B cell (primary cell): ENCODE results near the gene CCDC134. TPM values are rescaled to one million over a fixed set of nuclear protein-coding genes. Genes with fewer than 3 reads are reported as not detected.
A peak's percentile ranks its signal among the peaks of the same experiment; 100 is the strongest.

Experiments
- ATAC-seq: fragments of 200-7000 bp; cut with Tn5 transposase; one replicate; pipeline ENCODE4 v1.10.0; 2021; ENCODE audit warnings: low read depth, mild to moderate bottlenecking, moderate number of reproducible peaks, moderate library complexity
- CTCF ChIA-PET: fragments of 350-600 bp; sonication (Branson Sonifier 250); formaldehyde crosslinking; loops from one replicate; lab custom pipeline; 2021; ENCODE audit warnings: antibody characterized with exemption, inconsistent platforms; lab: Charles Lee
- POLR2A ChIA-PET: fragments of 350-600 bp; sonication (Branson Sonifier 250); formaldehyde crosslinking; loops from one replicate; lab custom pipeline; 2021; ENCODE audit warnings: antibody characterized with exemption; lab: Charles Lee
- DNase-seq: peaks from one replicate; pipeline ENCODE4 v3.0.0; 2013
- H2AFZ ChIP-seq: 2 replicates; pipeline ENCODE4 v1.6.1; 2012; ENCODE audit warnings: mild to moderate bottlenecking, low read depth, low read length; ENCODE audit not compliant: insufficient read depth, poor library complexity, severe bottlenecking
- H3K27ac ChIP-seq, 2 donors: 1 replicate in 1 of 2; 2 replicates in 1 of 2; pipeline ENCODE4 v1.5.1; 2012 to 2013; ENCODE audit warnings: low read length in 2 of 2, mild to moderate bottlenecking in 2 of 2, moderate library complexity in 1 of 2
- H3K27me3 ChIP-seq, 4 experiments: fragments of 200-600 bp in 1 of 4; sonication (generic) in 1 of 4; replicated peaks in 1 of 4; 1 replicate in 2 of 4; 2 replicates in 2 of 4; pipeline versions ENCODE4 v1.6.1 to v1.7.0; 2013 to 2016; ENCODE audit warnings: low read length in 3 of 4, mild to moderate bottlenecking in 2 of 4, mixed read lengths in 1 of 4, moderate library complexity in 1 of 4; ENCODE audit not compliant: insufficient read depth in 4 of 4, control insufficient read depth in 3 of 4; ENCODE audit errors: control extremely low read depth in 1 of 4
- H3K36me3 ChIP-seq, 2 experiments: replicated peaks in 1 of 2; 1 replicate in 1 of 2; 2 replicates in 1 of 2; pipeline versions ENCODE4 v1.6.1 to v1.7.1; 2013; ENCODE audit warnings: low read length in 1 of 2; ENCODE audit not compliant: insufficient read depth in 2 of 2, control insufficient read depth in 1 of 2; ENCODE audit errors: control extremely low read depth in 1 of 2, extremely low read depth in 1 of 2
- H3K4me1 ChIP-seq, 2 donors: fragments of 200-600 bp in 1 of 2; sonication (generic) in 1 of 2; 1 replicate in 1 of 2; 2 replicates in 1 of 2; pipeline versions ENCODE4 v1.5.1 to v1.6.1; 2013 to 2017; ENCODE audit warnings: low read length in 2 of 2; ENCODE audit not compliant: control insufficient read depth in 2 of 2, insufficient read depth in 2 of 2
- H3K4me2 ChIP-seq: replicated peaks from 2 replicates; pipeline ENCODE3; 2012; ENCODE audit warnings: mild to moderate bottlenecking, low read depth, low read length; ENCODE audit not compliant: poor library complexity, severe bottlenecking
- H3K4me3 ChIP-seq, 5 experiments: fragments of 200-600 bp in 1 of 5; sonication (generic) in 1 of 5; 1 replicate in 3 of 5; 2 replicates in 2 of 5; pipeline versions ENCODE4 v1.5.1 to v1.7.0; 2011 to 2016; ENCODE audit warnings: low read length in 4 of 5, mild to moderate bottlenecking in 4 of 5, low read depth in 2 of 5, control low read depth in 1 of 5, moderate library complexity in 1 of 5; ENCODE audit not compliant: insufficient read depth in 1 of 5; ENCODE audit errors: control extremely low read depth in 1 of 5, extremely low read depth in 1 of 5
- H3K79me2 ChIP-seq: fragments of 200-600 bp; sonication (generic); one replicate; pipeline ENCODE4 v1.6.0; 2016; ENCODE audit warnings: low read length; ENCODE audit not compliant: control insufficient read depth, insufficient read depth
- H3K9ac ChIP-seq: fragments of 200-600 bp; sonication (generic); 2 replicates; pipeline ENCODE4 v1.6.1; 2017; ENCODE audit warnings: mild to moderate bottlenecking, low read length, moderate library complexity
- H3K9me3 ChIP-seq, 3 donors: one replicate each; pipeline versions ENCODE4 v1.6.1 to v1.7.1; 2013; ENCODE audit warnings: low read length in 2 of 3; ENCODE audit not compliant: control insufficient read depth in 2 of 3, insufficient read depth in 1 of 3; ENCODE audit errors: control extremely low read depth in 1 of 3
- H4K20me1 ChIP-seq: 2 replicates; pipeline ENCODE4 v1.6.0; 2012; ENCODE audit warnings: mild to moderate bottlenecking, low read length; ENCODE audit not compliant: insufficient read depth, control insufficient read depth, poor library complexity, severe bottlenecking
- H3K27ac Mint-ChIP-seq: one replicate; pipeline ENCODE4 v1.8.0; 2021; ENCODE audit warnings: mixed read lengths
- H3K27me3 Mint-ChIP-seq: one replicate; pipeline ENCODE4 v1.8.0; 2021; ENCODE audit warnings: mixed read lengths
- H3K4me1 Mint-ChIP-seq: one replicate; pipeline ENCODE4 v1.8.0; 2021; ENCODE audit warnings: mixed read lengths
- H3K4me3 Mint-ChIP-seq: one replicate; pipeline ENCODE4 v1.8.0; 2021; ENCODE audit warnings: mixed read lengths
- H3K9me3 Mint-ChIP-seq: one replicate; pipeline ENCODE4 v1.8.0; 2022; ENCODE audit warnings: mixed read lengths; ENCODE audit not compliant: insufficient read depth
- EZH2 ChIP-seq: IDR thresholded peaks from 2 replicates; pipeline ENCODE4 v1.6.1; 2012; ENCODE audit warnings: borderline replicate concordance, low read depth, mild to moderate bottlenecking, moderate library complexity, low read length; ENCODE audit not compliant: insufficient read depth, poor library complexity, severe bottlenecking
- WGBS: methylation state at CpG from one replicate; pipeline ENCODE4 v1.1.5; 2013; ENCODE audit warnings: missing lambda C conversion rate; ENCODE audit not compliant: insufficient coverage; 5-methylcytosine and 5-hydroxymethylcytosine counted together
- intact Hi-C: fragments of 100-400 bp; cut with micrococcal nuclease; formaldehyde crosslinking; loops from one replicate; pipeline ENCODE4 v1.10.0; 2022
- polyA minus RNA-seq: library from RNA; depleted of rRNA, polyadenylated mRNA; stranded (reverse); fragments of >200 nt; gene quantifications from 2 replicates; pipeline ENCODE4 v1.2.3, GENCODE V29; 2012
- polyA plus RNA-seq: library from polyadenylated mRNA; depleted of rRNA; stranded (reverse); fragments of >200 nt; gene quantifications from 2 replicates; pipeline ENCODE4 v1.2.3, GENCODE V29; 2012
- total RNA-seq, 2 donors: library from RNA; stranded (reverse); fragments of 120-200 nt in 1 of 2; gene quantifications; 1 replicate in 1 of 2; 2 replicates in 1 of 2; pipeline versions ENCODE4 v1.2.3 to v1.2.4, GENCODE V29; 2013 to 2022
- TF ChIP-seq, protein P1 (sequence below): fragments of 200-600 bp; IDR thresholded peaks from one replicate; pipeline ENCODE4 v1.8.0; 2022; ENCODE audit warnings: antibody characterized with exemption, mild to moderate bottlenecking

The CCDC134 gene
- total RNA-seq (17.4 and 18.1 TPM in 2 replicates), polyA plus RNA-seq (4.4 and 5.0 TPM in 2 replicates), polyA minus RNA-seq (13.7 and 15.6 TPM in 2 replicates)
- 5.9 TPM for total RNA-seq (2013)

DNA sequence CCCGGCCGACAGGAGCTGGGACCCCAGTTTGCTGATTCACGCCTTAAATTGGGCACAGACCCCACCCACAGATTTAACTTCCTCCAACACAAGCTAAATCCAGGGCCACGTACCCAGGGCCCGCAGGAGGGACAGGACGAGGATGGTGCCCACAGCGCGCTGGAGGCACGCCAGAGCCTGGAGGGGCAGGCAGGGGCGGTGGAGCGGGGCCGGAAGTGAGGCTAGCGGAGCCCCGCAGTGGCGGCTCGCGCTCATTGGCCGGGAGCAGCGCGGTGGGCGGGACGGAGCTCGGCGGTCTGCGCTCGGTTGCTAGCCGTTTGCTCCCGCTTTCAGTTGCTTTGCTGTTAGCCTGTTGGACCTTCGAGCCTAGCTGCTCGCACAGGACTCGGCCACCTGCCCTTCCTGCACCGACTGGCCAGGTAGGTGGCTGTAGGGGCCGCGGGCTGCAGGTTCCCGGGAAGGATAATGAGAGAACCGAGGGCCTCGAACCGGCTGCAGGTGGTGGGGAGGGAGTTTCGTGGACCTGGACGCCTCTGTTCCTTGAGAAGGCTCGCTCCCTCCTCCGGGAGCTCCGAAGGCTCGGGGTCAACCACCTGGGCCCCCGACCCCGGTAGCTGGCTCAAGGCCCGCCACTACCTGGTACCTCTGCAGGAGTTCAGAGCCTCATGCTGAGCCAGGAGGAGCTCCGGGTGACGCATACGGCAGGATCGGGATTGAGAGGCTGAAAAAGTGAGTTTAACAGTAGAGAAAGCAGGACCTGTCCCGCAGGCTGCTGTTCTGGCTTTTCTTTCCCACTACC, at the start of gene CCDC134:
TSS of gene CCDC134 (plus strand) at position 332 of the 799 bp plus-strand sequence. CDS start 8,212 bp downstream, outside the sequence.
- Mint-ChIP-seq H3K4me3 (peak within 1 kb of the TSS; percentile 98), H3K27ac (peak within 1 kb of the TSS; percentile 99), H3K4me1 (peaks cover 24% of the 10 kb centered on the region), H3K27me3 (no peaks in the 10 kb centered on the region), H3K9me3 (no peaks in the 10 kb centered on the region)
- ChIA-PET POLR2A (interaction anchor here (0.5 to 4.2 kb wide), 15 partner anchors 19 to 597 kb away, joined by 3 to 68 read pairs (median 7); partner anchors contain the start of genes CENPM, MEI1, SMDT1 and SREBF2), CTCF (interaction anchor here (0.9 to 5.6 kb wide), 14 partner anchors 13 to 419 kb away, joined by 3 to 56 read pairs (median 4); partner anchors contain the start of genes CENPM, MEI1 and TEF)
- Histone ChIP-seq H4K20me1 (no peaks in the 10 kb centered on the region), H2AFZ (peak within 1 kb of the TSS; percentile 98), H3K27me3 (no peaks in the 10 kb centered on the region), H3K9me3 (no peaks in the 10 kb centered on the region), H3K79me2 (peaks cover 44% of the 10 kb centered on the region), H3K4me3 (peak within 1 kb of the TSS; percentile 65 to 98 (median 96)), H3K4me2 (peak within 1 kb of the TSS; percentile 90), H3K4me1 (peaks cover 19 to 22% of the 10 kb centered on the region in 2 donors), H3K27ac (peak within 1 kb of the TSS; percentile 90 to 91), H3K36me3 (peaks cover 0 to under 1% of the 10 kb centered on the region in 2 experiments), H3K9ac (peak within 1 kb of the TSS; percentile 81)
- peak; percentile 98 for ATAC-seq
- intact Hi-C loops: loop anchor here (1.0 to 5.0 kb wide), 7 partner anchors 19 to 141 kb away; partner anchors contain the start of genes SNU13 and SREBF2
- TF ChIP-seq EZH2: no peak
- TF ChIP-seq, protein P1, sequence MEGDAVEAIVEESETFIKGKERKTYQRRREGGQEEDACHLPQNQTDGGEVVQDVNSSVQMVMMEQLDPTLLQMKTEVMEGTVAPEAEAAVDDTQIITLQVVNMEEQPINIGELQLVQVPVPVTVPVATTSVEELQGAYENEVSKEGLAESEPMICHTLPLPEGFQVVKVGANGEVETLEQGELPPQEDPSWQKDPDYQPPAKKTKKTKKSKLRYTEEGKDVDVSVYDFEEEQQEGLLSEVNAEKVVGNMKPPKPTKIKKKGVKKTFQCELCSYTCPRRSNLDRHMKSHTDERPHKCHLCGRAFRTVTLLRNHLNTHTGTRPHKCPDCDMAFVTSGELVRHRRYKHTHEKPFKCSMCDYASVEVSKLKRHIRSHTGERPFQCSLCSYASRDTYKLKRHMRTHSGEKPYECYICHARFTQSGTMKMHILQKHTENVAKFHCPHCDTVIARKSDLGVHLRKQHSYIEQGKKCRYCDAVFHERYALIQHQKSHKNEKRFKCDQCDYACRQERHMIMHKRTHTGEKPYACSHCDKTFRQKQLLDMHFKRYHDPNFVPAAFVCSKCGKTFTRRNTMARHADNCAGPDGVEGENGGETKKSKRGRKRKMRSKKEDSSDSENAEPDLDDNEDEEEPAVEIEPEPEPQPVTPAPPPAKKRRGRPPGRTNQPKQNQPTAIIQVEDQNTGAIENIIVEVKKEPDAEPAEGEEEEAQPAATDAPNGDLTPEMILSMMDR: no peak
- under 1% methylated on average over 51 of the region's 52 CpGs for WGBS
- peak; percentile 91 for DNase-seq
